ENCODE data around the gene TMCO5A.
"Not testable (repeated sequence)": the region's sequence is repeated elsewhere in the genome, so short reads cannot be mapped to it uniquely, and the experiment has no call there.

TMCO5A gene

GRCh38 chr15:37934340-37934739 is at the start of gene TMCO5A:
Gene TMCO5A (plus strand): TSS chr15:37934640. CDS start chr15:37936324, 1,684 bp downstream.
- no peak for DNase-seq (ENCODE audit: low read depth in 3 of 3)

- DNase-seq (ENCODE audit: low read depth in 3 of 3), result no peak
Observed at GRCh38 chr15:37885651-37886050, 48.8 kb upstream of the TMCO5A start.

- DNase-seq (ENCODE audit: low read depth in 3 of 3), result no peak
Observed at GRCh38 chr15:37888356-37888755, 46.1 kb upstream of the TMCO5A start.

GRCh38 chr15:37891766-37892368 is 42.6 kb upstream of the TMCO5A start:
- DNase-seq (ENCODE audit: low read depth in 3 of 3), result no peak

- DNase-seq (ENCODE audit: low read depth in 3 of 3), result no peak
Observed at GRCh38 chr15:37893309-37893708, 41.1 kb upstream of the TMCO5A start.

GRCh38 chr15:37898362-37898761 is 36.1 kb upstream of the TMCO5A start:
- DNase-seq (ENCODE audit: low read depth in 3 of 3), result no peak

- DNase-seq (ENCODE audit: low read depth in 3 of 3), result no peak
Observed at GRCh38 chr15:37900326-37901221, 33.9 kb upstream of the TMCO5A start.

- DNase-seq (ENCODE audit: low read depth in 3 of 3), result no peak
Observed at GRCh38 chr15:37902126-37902525, 32.3 kb upstream of the TMCO5A start.

- no peak for DNase-seq (ENCODE audit: low read depth in 3 of 3)
Observed at GRCh38 chr15:37903919-37904625, 30.4 kb upstream of the TMCO5A start.

GRCh38 chr15:37907136-37907535 is 27.3 kb upstream of the TMCO5A start:
- no peak for DNase-seq (ENCODE audit: low read depth in 3 of 3)

GRCh38 chr15:37921527-37922385 is 12.7 kb upstream of the TMCO5A start:
- no peak for DNase-seq (ENCODE audit: low read depth in 3 of 3)

- DNase-seq (ENCODE audit: low read depth in 3 of 3), result no peak
Observed at GRCh38 chr15:37926136-37926535, 8.3 kb upstream of the TMCO5A start.

- DNase-seq (ENCODE audit: low read depth in 3 of 3), result no peak
Observed at GRCh38 chr15:37929238-37929637, 5.2 kb upstream of the TMCO5A start.

- DNase-seq (ENCODE audit: low read depth in 3 of 3), result no peak
Observed at GRCh38 chr15:37931321-37931720, 3.1 kb upstream of the TMCO5A start.

GRCh38 chr15:37931868-37932267 is 2.6 kb upstream of the TMCO5A start:
- no peak for DNase-seq (ENCODE audit: low read depth in 3 of 3)

- no peak for DNase-seq (ENCODE audit: low read depth in 3 of 3)
Observed at GRCh38 chr15:37932549-37932948, 1.9 kb upstream of the TMCO5A start.

- DNase-seq (ENCODE audit: low read depth in 3 of 3), result no peak
Observed at GRCh38 chr15:37933666-37934065, 774 bp upstream of the TMCO5A start.

GRCh38 chr15:37940876-37941275 is 6.4 kb downstream of the TMCO5A start:
- DNase-seq (ENCODE audit: low read depth in 3 of 3), result no peak

GRCh38 chr15:37941779-37942178 is 7.3 kb downstream of the TMCO5A start:
- DNase-seq (ENCODE audit: low read depth in 3 of 3), result no peak

- DNase-seq (ENCODE audit: low read depth in 3 of 3), result no peak
Observed at GRCh38 chr15:37951999-37952398, 17.6 kb downstream of the TMCO5A start.

- not testable (repeated sequence) for DNase-seq (ENCODE audit: low read depth in 3 of 3)
Observed at GRCh38 chr15:37960742-37961141, 26.3 kb downstream of the TMCO5A start.

- no peak for DNase-seq (ENCODE audit: low read depth in 3 of 3)
Observed at GRCh38 chr15:37967788-37968187, 33.3 kb downstream of the TMCO5A start.
